Hematopoietic multipotent progenitor cell (in vitro differentiated cells): ENCODE measurements around the gene DHX9. TPM values are rescaled to one million over a fixed set of nuclear protein-coding genes. Genes with fewer than 3 reads are reported as not detected.
A peak's percentile ranks its signal among the peaks of the same experiment; 100 is the strongest.
"Not testable (repeated sequence)": the region's sequence is repeated elsewhere in the genome, so short reads cannot be mapped to it uniquely, and the experiment has no call there.

ENCODE experiments used
- DNase-seq, 3 donors: peaks; one replicate each; pipeline ENCODE4 v3.0.0-alpha.2; 2011 to 2015; ENCODE audit warnings: low read depth in 2 of 3, low spot score in 2 of 3
- total RNA-seq: library from RNA; depleted of rRNA; stranded (reverse); fragments of >200 nt; gene quantifications from one replicate; pipeline ENCODE4 v1.2.3, GENCODE V29; 2012

DHX9 gene
- total RNA-seq, 1 donor: 91.6 TPM

DNA sequence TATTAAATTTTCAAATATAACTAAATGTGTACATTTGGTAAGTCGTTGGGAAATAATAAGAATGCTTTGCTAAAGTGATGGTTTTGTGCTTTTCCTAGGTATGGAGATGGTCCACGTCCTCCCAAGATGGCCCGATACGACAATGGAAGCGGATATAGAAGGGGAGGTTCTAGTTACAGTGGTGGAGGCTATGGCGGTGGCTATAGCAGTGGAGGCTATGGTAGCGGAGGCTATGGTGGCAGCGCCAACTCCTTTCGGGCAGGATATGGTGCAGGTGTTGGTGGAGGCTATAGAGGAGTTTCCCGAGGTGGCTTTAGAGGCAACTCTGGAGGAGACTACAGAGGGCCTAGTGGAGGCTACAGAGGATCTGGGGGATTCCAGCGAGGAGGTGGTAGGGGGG is 47.8 kb downstream of the DHX9 start:
- DNase-seq: no peak

DNA sequence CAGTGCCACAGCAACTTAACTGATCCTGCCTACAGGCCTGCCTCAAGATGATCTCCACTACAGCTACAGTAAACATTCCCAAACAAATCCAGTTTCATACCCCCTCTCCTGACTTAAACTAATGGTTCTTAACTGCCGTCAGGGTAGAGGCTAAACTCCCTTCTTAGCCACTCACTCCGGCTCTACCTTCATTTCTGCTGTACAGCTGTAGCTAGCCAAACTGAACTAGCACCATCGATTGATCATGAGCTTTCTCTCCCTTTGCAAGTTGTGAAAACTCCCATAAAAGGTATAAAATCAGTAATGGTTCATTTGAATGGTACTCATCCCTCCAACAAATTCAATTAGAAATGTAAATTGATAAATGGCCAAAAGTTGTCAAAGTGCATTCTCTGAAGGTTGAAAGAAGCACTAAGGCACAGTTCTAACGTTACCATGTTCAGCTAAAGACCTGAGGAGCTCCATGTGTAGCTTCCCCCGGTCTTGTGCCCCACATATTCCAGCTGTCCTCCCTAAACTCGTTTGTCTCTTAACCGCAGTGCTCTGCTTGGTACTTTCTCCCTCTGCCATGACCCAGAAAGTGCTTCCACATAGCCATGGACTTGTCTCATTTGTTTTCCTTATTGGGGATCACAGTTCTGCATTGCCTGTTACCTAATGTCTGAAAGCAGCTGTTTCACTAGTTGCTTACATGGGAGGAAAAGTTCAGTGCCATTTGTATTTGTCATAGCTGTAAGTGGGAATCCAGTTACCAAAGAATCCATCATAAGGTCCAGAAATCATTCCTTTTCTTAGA is 49.8 kb downstream of the DHX9 start:
- no peak for DNase-seq

DNA sequence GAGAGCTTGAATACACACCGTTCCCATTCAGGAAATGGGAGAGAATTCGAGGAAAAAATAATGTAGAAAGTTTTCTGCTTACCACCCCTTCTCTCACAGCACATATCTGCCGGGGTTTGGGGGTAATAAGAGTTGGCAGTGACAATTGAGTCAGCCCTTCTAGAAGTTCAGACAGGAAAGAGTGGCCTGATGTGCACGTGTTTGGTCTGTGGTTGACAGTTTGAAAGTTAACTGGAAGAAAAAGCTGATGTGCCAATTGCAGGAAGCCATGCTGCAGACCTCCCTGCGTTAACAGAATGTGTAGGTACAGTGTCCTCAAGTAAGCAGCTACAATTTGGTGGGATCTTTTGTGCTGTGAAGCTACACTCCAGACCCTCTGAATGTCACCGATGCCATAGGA is 50.9 kb downstream of the DHX9 start:
- DNase-seq: peak in 2 of 3 donors; percentile 32 to 52

DNA sequence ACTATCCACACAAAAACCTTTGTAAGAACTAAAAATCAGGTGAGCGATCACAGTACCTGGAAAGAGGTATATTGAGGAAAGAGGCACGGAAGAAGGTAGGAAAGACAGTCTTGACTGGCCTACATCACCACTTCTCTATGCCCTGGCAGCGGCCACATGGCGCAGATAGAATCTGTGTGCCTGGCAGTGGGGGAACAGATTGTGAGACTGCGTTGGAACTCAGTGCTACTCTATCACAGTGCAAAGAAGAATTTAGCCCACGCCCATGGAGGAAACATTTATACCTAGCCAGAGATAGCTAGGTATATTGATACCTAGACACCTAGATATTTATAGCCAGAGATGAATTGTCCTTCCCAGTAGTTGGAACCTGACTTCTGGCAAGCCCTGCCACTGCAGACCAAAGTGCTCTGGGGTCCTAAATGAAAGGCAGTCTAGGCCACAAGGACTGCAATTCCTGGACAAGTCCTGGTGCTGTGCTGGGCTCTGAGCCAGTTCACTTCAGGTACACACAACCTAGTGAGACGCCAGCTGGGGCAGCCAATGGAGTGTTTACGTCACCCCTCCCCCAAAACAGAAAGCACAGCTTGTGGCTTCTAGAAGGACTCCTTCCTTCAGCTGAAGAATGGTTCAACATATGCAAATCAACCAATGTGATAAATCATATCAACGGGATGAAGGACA is 51.9 kb downstream of the DHX9 start:
- no peak for DNase-seq

DNA sequence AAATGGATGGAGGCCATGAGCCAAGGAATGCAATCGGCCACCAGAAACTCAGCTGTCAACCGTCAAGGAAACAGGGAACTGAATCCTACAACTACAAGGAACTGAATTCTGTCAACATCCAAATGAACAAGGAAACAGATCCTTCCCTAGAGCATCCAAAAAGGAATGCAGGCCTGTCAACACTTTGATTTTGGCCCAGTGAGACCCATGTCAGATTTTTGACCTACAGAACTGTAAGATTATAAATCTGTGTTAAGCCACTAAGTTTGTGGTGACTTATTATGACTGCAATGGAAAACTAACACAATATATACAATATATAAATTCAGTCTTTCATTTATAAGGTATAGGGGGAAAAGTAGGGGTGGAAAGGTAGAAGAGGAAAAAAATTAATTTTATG is 58.5 kb downstream of the DHX9 start:
- DNase-seq: no peak

DNA sequence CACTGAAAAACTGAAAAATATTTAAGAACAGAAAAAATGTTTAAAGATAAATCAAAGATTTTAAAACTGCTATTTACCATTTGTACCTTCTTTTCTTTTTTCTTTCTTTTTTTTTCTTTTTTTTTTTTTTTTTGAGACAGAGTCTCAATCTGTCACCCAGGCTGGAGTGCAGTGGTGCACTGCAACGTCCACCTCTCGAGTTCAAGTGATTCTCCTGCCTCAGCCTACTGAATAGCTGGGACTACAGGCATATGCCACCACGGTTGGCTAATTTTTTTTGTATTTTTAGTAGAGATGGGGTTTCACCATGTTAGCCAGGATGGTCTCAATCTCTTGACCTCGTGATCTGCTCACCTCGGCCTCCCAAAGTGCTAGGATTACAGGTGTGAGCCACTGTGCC is 62.8 kb downstream of the DHX9 start:
- not testable (repeated sequence) for DNase-seq

DNA sequence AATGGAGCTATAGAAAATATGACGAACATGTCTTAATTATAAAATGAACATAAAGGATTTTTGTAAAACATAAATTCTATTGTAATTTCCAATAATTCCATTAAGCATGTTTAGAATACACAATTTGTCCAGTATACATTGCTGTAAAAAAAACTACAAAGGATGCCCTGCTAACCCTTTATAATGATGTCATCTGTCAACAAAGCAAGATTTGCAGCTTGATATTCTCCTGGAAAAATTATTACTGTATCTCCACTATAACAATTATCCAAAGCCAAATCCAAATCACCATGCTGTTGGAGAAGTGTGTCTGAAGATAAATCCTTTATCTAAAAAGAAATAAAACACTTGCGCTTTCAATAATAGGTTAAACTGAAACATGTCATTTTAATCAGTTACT is 66.2 kb downstream of the DHX9 start:
- no peak for DNase-seq

DNA sequence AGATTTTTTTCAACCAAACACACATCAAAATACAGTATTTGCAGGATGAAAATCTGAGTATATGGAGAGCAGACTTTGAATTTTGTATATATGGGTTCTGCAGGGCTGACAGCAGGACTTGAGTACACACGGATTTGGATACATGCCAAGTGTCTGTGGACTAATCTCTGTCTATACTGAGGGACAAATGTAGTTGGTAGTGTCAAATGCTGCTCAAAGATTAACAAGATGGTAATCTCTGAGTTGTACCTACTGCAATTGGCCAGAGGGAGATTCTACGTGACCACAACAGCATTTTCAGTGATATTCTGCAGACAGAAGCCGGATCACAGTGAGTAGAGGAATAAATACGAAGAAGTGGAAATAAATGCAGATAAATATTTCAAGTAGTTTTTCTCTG is 70.4 kb downstream of the DHX9 start:
- no peak for DNase-seq

DNA sequence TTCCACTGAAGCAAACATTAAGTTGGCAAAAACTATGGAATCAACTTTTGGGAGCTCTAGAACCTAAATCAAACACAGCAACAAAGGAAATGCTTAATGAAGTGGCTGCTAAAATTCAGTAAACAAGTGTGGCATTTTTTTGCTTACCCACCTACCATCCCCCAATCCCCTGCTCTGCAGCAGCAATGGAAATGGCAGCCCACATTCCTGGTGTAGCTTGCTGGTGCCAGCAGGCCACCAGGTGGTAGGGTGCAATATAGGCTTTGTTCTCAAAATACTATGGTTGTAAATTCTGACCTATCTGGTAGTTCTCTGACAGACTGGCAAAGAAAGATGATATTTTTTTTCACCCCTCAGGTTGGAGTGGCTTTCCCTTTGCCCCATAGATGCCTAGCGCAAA is 71.0 kb downstream of the DHX9 start:
- no peak for DNase-seq

DNA sequence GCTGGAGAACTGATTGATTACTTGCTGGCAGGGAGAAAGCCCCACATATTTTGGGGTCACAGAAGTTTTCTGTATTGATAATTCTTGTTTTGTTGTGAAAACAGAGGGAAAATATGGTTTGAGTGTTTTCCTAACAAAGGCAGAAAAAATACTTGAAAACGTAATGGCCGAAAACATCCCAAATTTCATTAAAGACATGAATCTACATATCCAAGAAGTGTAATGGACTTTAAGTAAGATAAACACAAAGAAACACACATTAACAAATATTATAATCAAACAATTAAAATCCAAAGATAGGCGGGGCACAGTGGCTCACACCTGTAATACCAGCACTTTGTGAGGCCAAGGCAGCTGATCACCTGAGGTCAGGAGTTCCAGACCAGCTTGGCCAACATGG is 74.3 kb downstream of the DHX9 start:
- no peak for DNase-seq

DNA sequence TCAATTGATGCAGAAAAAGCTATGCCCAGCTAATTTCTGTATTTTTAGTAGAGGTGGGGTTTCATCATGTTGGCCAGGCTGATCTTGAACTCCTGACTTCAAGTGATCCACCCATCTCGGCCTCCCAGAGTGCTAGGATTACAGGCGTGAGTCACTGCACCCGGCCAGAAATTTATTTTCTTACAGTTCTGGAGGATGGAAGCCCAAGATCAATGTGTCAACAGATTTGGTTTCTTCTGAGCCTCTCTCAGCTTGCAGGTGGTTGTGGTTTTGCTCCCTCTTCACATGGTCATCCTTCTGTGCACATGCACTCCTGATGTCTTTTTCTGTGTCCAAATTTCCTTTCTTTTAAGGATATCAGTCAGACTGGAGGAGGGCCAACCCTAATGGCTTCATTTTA is 78.2 kb downstream of the DHX9 start:
- DNase-seq: no peak

DNA sequence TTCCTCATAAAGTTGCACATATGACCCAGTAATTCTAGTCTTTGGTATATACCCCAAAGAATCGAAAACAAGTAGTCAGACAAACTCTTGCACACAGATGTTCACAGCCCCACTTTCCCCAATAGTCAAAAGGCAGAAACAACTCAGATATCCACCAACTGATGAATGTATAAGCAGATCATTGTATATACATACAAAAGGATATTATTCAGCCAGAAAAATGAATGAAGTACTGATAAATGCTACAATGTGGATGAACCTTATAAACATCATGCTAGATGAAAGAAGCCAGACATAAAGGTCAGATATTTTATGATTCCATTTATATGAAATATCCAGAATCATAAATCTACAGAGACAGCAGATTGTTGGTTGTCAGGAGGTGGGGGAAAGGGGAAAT is 86.5 kb downstream of the DHX9 start:
- no peak for DNase-seq

DNA sequence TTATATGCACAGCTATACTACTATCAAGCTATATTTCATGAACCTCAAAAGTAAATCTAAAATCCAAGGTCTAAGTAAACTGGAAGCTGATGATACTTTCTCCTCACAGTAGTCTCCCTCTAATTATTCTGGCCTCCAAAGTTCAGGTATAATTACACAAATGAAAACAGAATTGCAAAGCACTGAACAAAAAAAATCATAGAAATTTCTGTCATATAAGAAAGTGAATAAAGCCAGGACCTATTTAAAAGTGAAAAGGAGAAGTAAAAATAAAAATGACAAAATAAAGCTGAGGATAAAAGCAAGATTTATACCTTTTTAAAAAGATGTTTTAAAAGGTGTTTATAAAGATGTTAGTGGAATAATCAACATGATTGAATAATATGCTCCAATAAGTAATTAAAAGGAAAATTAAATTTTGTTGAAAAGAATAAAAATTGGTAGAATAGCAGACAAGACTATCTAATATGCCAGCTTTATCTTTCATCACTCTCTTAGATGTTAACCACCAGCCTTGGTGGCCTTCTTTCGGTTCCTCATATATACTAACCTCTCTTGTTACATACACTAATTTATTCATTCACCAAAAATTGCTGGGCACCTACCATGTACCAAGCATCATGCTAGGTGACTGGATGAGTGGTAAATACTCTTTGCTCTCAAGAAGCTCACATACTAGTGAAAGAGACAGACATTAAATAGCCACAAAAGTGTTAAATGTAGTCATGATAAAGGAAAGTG is 88.7 kb downstream of the DHX9 start:
- no peak for DNase-seq

DNA sequence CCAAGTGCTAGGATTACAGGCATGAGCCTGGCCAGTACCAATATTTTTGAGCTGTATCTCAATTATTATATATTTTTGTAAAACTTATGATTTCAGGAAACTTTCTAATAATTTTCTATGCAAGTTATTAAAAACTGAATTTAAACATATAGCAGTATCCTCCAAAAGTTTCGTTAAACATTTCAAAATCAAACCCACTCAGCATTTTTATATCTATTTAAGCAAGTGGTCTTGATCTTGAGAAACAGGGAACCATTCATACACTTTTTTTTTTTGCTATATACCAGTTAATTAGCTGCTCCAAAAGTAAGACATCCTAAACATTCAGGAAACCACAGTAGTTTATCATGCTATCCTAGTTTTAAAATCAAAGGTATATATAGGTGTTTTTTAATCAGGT is 91.8 kb downstream of the DHX9 start:
- no peak for DNase-seq

DNA sequence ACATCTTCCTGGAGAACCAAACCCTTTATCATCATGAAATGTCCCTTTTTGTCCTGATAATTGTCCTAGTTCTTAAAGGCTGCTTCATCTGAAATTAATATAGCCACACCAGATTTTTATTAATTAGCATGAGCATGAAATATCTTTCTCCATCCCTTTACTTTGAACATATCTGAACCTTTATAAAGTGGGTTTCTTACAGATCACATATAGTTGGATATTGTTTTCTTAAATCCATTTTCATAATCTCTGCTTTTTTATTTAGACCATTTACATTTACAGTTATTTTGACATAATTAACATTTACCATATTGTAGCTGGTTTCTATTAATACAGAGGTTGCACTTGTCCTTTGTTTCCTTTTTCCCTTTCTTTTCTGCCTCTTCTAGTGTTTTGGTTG is 96.6 kb downstream of the DHX9 start:
- DNase-seq: no peak

Other genes starting within 250 kb of the DHX9 start
- 0.27 TPM for gene RGS16, start 235.0 kb upstream of the DHX9 start, total RNA-seq
- gene RGS8, start 154.8 kb upstream of the DHX9 start, total RNA-seq: under 0.01 TPM
- gene NPL, start 49.6 kb upstream of the DHX9 start, total RNA-seq: 1.1 TPM
- gene SHCBP1L, start 113.8 kb downstream of the DHX9 start, total RNA-seq: not detected
- gene LAMC1, start 184.1 kb downstream of the DHX9 start, total RNA-seq: 13.2 TPM